SK-N-MC (cell line): ENCODE measurements around the gene CHI3L2.

Source experiments
- DNase-seq: peaks from one replicate; pipeline ENCODE4 v3.0.0-alpha.2; 2011; ENCODE audit warnings: low read depth, low spot score
- H3K27ac ChIP-seq: fragments of 200-600 bp; sonication (generic); 2 replicates; pipeline ENCODE4 v1.5.1; 2016; ENCODE audit warnings: mixed run types
- H3K36me3 ChIP-seq: fragments of 200-600 bp; sonication (generic); 2 replicates; pipeline ENCODE4 v1.6.1; 2017; ENCODE audit warnings: antibody characterized with exemption, low read length, mixed read lengths; ENCODE audit not compliant: insufficient read depth
- H3K4me3 ChIP-seq: fragments of 200-600 bp; sonication (generic); 2 replicates; pipeline ENCODE4 v1.5.1; 2016
- H3K9ac ChIP-seq: fragments of 200-600 bp; sonication (generic); 2 replicates; pipeline ENCODE4 v1.8.0; 2017; ENCODE audit warnings: mixed run types, mixed read lengths; ENCODE audit not compliant: insufficient read length
- H3K9me3 ChIP-seq: fragments of 200-600 bp; sonication (generic); 2 replicates; pipeline ENCODE4 v1.6.1; 2017; ENCODE audit warnings: low read depth, mild to moderate bottlenecking, antibody characterized with exemption, low read length, moderate library complexity, mixed read lengths
- EZH2 ChIP-seq: fragments of 200-600 bp; sonication (generic); IDR thresholded peaks from one replicate; pipeline ENCODE4 v1.6.1; 2017; ENCODE audit warnings: antibody characterized with exemption
- FOXP2 ChIP-seq: optimal IDR thresholded peaks from 2 replicates; pipeline ENCODE3; 2011; ENCODE audit warnings: mild to moderate bottlenecking, moderate library complexity; ENCODE audit not compliant: insufficient read depth; ENCODE audit errors: extremely low read length, control extremely low read depth
- POLR2AphosphoS5 ChIP-seq: IDR thresholded peaks from 2 replicates; pipeline ENCODE4 v1.6.1; 2012; ENCODE audit warnings: mild to moderate bottlenecking, low read depth, low read length, borderline replicate concordance

Gene CHI3L2

DNA sequence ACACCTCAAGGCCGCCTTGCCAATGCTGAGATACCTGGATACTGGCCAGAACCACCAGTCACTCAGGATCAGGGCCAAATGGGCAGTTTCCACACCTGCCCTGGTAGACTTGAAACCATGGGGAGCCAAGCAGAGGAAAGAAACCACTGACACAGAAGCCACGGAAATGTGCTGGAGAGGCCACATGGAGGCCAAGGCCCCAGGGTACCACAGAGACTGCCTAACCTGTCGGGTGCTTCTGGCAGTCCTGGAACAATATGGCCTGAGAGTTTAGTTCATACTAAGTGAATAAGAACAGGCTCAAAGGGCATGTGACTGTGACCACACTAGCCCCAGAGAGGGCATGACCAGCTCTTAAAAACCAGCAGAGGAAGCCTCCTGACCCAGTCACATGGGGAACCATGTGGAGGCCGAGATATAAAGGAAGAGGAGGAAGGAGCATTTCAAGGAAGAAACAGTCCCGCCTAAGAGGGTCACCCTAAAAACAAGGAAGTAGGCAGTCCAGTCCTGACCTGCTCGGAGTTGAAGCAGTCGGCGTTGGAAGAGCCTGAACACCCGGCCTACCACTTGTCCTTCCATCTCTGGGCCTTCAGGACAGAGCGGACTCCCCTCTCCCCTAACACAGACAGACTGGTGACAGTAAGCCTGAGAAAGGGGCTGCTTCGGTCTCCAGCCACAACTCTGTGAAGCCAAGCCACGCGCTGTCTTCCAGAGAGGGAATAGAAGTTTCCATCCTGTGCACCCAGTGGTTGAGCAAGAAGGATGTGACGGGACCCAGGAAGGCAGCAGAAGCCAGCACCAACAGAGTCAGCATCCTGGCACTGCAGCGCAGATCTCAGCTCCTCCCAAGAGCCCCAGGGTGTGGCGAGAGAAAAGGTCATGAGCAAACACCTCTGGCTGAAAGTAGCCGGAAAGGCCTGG lies 27.4 kb upstream of the CHI3L2 start, which contains the start of gene DENND2D:
Gene DENND2D, minus strand, starts transcription at position 766 of the 921 bp plus-strand sequence. Its CDS starts 187 bp downstream, at position 579.
- Histone ChIP-seq H3K9me3 (no peaks in the 10 kb centered on the region), H3K9ac (no peak within 1 kb of the TSS), H3K27ac (no peak within 1 kb of the TSS), H3K4me3 (no peak within 1 kb of the TSS), H3K36me3 (no peaks in the 10 kb centered on the region)
- no peak for TF ChIP-seq FOXP2
- no peak for TF ChIP-seq EZH2
- TF ChIP-seq POLR2AphosphoS5, result no peak
- DNase-seq, result no peak

DNA sequence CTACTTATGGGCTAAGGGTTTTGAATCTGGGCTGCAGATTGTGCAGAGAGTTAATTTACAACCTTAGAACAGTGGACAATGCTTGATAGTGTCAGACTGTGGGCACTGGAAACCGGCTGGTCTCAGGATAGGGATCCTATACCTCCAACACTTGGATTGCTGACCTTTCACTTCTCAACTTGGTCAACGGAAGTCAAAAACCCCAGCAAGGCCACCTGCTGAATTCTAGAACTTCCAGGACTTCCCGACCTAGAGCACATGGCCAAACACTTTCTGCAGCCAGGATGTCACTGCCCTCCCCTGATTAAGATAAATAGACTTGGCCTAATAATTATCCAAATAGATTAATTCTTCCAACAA lies 26.7 kb upstream of the CHI3L2 start:
- TF ChIP-seq EZH2 (no peak), POLR2AphosphoS5 (no peak), FOXP2 (no peak)
- H3K36me3 ChIP-seq, result no peaks in the 10 kb centered on the region
- no peak for DNase-seq
- H3K9me3 ChIP-seq, result no peaks in the 10 kb centered on the region
- H3K9ac ChIP-seq, result no peak overlapping the region
- no peak overlapping the region for H3K4me3 ChIP-seq
- H3K27ac ChIP-seq, result no peak overlapping the region

DNA sequence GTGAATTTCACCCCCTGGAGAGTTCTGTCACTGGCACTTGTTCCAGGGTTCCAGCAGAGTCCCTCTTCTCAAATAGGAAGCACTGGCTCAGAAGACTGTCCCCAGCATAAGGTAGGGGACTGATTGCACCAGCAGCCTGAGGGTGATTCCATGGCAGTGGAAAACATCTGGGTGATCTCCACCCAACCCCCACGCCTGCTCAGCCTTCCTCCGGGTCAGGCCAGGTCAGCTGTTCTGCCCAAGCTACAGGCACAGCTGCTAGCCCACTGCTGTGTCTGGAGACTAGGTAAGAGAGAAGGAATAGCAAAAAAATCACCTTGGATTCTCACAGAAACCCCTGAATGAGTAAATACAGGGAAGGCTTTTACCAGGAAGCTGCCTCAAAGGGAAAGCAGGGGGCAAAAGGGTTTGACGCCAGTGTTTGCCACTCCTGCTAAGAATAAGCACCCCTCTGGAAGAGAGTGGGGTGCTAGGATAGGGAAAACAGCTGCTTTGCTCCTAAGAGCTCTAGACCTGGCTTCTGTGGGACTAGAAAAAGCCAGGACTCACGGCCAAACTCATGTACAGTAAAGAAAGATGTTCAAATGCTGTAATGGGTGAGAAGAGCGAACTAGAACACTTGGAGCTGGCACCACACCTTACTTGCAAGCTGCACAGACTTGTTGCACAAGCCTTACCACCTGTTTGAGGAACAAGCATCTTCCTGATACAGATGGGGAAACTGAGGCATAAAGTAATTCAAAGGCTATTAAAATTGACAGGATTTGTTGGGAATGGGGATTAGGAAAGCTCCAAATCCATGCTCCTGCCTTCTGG lies 26.0 kb upstream of the CHI3L2 start:
- Histone ChIP-seq H3K9me3 (no peaks in the 10 kb centered on the region), H3K9ac (no peak overlapping the region), H3K4me3 (no peak overlapping the region), H3K36me3 (no peaks in the 10 kb centered on the region), H3K27ac (no peak overlapping the region)
- TF ChIP-seq FOXP2, result no peak
- no peak for TF ChIP-seq EZH2
- TF ChIP-seq POLR2AphosphoS5, result no peak
- no peak for DNase-seq

DNA sequence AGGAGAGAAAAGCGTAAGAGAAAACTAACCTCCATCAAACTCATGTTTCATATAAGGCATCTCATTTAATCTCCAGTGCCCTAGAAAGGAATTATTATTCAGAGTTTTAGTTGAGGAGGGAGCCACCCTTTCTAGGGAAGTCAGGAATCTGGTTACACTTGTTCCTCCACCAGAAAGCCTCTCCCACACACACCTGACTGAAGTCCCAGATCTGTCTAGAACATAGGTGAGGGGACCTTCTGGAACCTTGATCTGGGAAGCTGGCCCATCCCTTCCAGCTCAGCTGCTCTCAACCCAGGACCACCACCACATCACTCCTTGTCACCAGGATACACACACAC lies 25.2 kb upstream of the CHI3L2 start:
- Histone ChIP-seq H3K27ac (no peak overlapping the region), H3K9me3 (no peaks in the 10 kb centered on the region), H3K36me3 (no peaks in the 10 kb centered on the region), H3K4me3 (no peak overlapping the region), H3K9ac (no peak overlapping the region)
- TF ChIP-seq POLR2AphosphoS5, result no peak
- no peak for TF ChIP-seq EZH2
- TF ChIP-seq FOXP2, result no peak
- DNase-seq, result no peak

DNA sequence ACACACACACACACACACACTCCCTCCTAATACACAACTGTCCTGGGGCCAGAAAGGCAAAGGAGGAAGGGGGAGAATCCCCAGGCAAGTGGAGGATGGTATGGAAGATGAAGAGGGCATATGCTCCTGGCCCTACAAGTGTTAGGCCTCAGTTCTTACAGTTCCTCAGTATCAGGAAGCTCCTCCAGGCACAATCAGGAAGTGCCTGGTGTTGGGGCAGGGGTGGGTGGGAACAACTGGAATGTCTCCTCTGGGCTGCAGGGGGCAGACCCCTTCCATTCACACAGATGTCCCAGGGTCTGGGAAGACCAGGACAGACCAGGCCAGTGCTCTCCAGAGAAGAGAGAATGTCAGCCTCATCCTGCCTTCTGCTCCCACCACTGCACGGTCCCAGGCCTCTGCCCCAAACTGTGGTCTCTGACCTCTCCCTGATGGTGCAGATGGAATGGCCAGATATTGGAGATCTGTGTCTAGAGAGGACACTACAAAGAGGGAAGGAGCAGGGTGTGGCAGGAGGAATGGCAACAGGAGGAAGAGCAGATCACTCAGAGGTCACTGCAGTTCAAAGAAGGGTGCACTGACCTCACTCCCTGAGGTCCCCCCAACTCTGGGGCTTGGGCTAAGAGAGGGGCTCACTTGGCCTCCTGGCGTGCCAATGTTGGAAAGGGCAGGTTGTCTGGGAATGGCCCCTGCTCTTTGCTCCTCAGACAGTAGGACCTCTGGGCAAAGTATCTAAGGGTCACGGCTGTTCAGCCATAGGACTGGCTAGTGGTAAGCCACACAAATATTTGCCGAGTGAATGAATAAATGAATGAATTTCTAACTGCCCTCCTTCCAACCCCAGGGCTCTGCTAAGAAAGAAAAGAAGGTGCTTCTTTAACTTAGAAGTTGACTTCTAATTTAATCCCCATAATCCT lies 24.5 kb upstream of the CHI3L2 start:
- TF ChIP-seq POLR2AphosphoS5, result no peak
- no peak for TF ChIP-seq EZH2
- no peak for TF ChIP-seq FOXP2
- Histone ChIP-seq H3K9me3 (no peaks in the 10 kb centered on the region), H3K36me3 (no peaks in the 10 kb centered on the region), H3K9ac (no peak overlapping the region), H3K27ac (no peak overlapping the region), H3K4me3 (no peak overlapping the region)
- no peak for DNase-seq

DNA sequence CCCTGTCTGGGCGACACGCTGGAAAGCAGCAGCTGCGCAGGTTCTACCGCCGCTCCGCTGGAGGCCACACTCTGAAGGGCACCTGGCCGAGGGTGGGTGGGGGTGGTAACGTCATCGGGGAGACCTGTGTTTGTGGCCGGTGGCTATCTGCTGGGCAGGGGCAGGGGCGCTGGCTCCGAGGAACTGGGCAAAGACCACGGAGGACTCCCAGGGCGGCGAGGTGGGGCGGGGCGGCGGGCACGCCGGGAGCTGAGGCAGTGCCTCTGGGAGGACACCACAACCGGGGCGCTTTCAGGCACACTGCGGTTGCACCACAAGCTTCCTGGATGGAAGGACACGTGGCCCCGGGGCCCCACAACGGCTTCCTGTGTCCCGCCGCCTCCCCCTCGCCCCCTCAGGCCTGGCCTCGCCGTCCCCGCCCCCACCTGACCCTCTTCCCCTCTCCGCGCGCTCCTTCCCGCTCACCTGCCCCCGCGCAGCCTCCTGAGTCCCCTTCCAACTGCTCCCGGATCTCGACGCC lies 23.8 kb upstream of the CHI3L2 start:
- H3K4me3 ChIP-seq, result peak overlapping the region; percentile 68
- TF ChIP-seq POLR2AphosphoS5 (no peak), EZH2 (no peak), FOXP2 (no peak)
- H3K36me3 ChIP-seq, result no peaks in the 10 kb centered on the region
- DNase-seq, result no peak
- H3K9me3 ChIP-seq, result no peaks in the 10 kb centered on the region
- no peak overlapping the region for H3K27ac ChIP-seq
- no peak overlapping the region for H3K9ac ChIP-seq

DNA sequence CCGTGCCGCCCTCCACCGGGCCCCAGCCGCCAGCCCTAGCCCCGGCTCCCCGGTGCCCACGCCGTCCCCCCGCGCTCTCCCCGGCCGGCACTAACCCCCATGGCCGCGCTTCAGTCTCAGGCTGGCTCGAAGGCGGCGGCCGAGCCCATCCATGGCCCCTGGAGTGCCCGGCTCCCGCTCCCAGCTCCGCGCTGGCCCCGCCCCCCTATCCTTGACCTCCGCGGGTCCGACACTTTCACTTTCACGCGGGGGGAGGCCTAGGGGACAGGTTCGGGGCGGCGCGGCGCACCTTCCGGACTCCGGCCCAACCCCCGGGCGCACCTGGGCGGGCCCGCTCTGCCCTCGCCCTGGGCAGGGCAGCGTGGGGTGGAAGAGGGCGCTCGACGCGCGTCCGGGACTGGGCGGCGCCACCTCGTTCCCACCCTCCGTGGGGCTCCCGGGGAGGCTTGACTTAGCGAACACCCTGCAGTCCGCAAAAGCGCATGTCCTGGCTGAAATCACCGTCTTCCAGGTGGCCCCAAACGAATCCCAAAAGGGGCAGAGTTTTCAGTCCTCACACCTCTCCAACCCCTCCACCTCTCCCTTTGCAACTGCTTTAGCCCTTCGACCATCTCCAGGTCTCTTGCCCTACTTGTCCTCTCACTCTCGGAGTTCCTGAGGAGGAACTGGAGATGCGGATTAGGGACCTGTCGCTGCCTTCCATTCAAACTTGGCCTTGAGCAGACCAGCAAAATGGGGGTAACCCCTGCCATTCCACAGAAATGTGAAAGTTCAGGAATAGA lies 23.1 kb upstream of the CHI3L2 start:
- no peaks in the 10 kb centered on the region for H3K36me3 ChIP-seq
- H3K9me3 ChIP-seq, result no peaks in the 10 kb centered on the region
- H3K9ac ChIP-seq, result no peak overlapping the region
- peak overlapping the region; percentile 68 for H3K4me3 ChIP-seq
- DNase-seq, result no peak
- no peak overlapping the region for H3K27ac ChIP-seq
- TF ChIP-seq FOXP2 (no peak), EZH2 (no peak), POLR2AphosphoS5 (no peak)
